HG03520 (cell line): ENCODE data around the gene ARSG.
"Not testable (repeated sequence)": the region's sequence is repeated elsewhere in the genome, so short reads cannot be mapped to it uniquely, and the experiment has no call there.

ENCODE experiments used
- ATAC-seq: cut with Tn5 transposase; IDR thresholded peaks from one replicate; pipeline ENCODE4 v1.9.1; 2021; ENCODE audit warnings: mild to moderate bottlenecking, moderate library complexity; ENCODE audit not compliant: unreplicated experiment

The ARSG gene

GRCh38 chr17:68276339-68276738 lies 15.0 kb upstream of the ARSG start:
- ATAC-seq: not testable (repeated sequence)

DNA sequence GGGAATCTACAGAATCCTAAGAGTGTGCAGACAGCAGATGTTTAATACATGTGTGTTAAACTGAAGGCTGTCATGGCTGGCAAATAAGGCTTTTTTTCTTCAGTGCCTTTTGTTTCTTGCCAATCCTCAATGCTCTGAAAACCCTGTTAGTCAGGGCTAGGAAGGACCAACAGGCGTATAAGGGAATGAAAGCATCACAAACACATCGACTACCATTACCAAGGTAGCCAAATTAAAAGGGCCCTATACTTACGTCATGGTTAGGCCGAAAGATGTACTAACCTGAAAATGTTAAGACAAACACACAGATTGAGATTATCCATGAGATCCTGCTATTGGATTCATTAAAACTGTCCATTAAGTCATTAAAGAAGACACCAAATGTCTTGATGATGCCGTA lies 13.5 kb upstream of the ARSG start:
- no peak for ATAC-seq

DNA sequence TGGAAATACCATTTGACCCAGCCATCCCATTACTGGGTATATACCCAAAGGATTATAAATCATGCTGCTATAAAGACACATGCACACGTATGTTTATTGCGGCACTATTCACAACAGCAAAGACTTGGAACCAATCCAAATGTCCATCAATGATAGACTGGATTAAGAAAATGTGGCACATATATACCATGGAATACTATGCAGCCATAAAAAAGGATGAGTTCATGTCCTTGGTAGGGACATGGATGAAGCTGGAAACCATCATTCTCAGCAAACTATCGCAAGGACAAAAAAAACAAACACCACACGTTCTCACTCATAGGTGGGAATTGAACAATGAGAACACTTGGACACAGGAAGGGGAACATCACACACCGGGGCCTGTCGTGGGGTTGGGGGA lies 9.3 kb upstream of the ARSG start:
- ATAC-seq: not testable (repeated sequence)

- no peak for ATAC-seq
These were observed 2.9 kb upstream of the ARSG start for GRCh38 chr17:68288375-68288774.

DNA sequence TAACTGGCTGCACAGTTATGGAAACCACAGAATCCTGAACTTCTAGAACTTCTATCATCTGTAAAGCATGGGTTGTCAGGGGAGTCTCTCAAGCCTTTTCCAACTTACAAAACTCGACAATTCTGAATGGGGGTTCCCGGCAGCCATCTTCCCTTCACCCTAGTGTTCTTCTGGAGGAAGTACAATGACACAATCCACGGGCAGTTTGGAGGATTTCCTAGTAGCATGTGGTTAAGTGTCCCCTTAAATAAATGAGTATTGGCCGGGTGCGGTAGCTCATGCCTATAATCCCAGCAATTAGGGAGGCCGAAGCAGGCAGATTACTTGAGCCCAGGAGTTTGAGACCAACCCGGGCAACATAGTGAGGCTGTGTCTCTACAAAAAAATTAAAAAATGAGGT lies 2.5 kb upstream of the ARSG start:
- ATAC-seq: no peak

DNA sequence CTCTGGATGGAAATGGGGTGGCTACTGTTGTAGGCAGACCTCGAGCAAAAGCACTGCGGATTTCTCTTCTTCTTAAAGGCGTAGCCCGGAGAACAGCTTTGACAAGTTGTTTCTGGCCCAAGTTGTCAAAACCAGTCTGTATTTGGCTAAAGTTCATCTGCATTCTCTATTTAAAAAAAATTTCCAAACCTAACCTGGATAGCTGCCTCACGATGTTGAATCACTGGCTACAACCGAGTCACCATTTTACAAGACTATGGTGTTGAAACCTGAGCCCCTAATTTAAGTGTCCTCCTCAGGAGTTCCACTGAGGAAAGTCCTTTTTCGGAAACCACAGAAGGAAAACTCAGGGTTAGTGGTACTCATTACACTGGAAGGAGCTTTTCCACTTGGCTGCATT lies 1.8 kb upstream of the ARSG start:
- no peak for ATAC-seq

DNA sequence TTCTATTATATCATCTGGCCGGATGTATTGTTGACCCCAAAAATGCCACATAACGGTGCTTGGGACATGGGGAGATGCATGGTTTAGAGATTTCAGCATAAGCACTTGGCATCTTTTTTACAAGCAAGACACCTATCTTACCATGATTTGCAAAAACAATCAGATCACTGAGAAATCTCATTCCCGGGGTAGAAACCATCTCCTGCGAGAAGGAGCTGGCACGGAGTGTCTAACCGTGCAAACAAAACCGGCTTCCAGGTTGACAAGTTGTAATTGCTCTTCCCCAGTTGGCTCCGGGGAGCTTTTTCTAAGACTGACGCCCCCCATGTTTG lies 1.4 kb upstream of the ARSG start:
- ATAC-seq: no peak

GRCh38 chr17:68290268-68290954 lies 884 bp upstream of the ARSG start:
- ATAC-seq: no peak

GRCh38 chr17:68291836-68292688 lies 767 bp downstream of the ARSG start:
- peak; percentile 57 for ATAC-seq

GRCh38 chr17:68292689-68293040 lies 1.4 kb downstream of the ARSG start:
- ATAC-seq: no peak

DNA sequence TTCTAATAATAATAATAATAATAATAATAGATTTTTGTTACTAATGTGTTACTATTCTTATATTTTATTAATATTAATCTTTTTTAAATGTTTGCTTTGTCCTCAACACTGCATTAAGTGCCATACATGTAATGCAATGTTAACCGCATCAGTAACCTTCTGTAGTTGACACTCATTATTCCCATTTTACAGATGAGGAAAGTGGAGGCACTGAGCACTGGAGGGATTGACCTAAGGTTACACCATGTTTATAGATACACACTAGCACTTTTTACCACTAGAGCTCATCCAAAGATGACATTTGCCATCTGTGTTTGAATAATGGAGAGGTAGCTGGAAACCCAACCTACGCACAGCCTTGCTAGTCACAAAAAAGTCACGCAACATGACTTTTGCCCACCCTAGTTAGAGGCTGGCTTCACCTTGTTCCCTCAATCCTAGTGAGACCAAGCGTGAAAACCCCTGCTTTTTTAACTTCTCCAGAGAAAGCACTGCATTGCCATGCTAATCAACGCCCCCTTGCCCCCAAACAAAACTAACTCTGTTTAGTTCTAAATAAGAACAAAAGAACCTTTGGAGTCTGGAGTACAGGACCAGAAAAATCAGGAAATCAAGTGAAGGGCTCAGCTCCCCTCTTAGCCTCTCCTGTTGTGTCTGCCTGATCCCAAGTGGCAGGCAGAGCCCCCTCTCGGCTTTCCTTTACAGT lies 2.3 kb downstream of the ARSG start:
- ATAC-seq: no peak

DNA sequence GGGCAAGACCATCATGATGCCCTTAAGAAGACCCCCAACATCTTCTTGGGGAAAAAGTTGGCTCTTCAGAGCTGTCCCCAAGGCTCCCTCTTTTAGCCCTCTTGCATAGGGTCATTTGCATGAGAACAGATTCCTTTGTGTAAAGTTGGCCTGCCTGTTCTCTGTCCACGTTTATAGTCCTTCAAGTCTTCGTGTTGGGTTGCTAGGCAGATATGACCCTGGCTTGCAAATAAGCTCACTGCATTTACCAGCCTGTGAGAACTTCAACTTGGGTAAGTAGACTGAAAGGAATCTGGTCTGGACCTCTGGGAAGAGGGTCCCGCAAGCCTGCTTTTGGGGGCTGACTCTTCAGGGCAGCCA lies 2.9 kb downstream of the ARSG start:
- no peak for ATAC-seq

- no peak for ATAC-seq
These were observed 3.3 kb downstream of the ARSG start for GRCh38 chr17:68294617-68295016.

DNA sequence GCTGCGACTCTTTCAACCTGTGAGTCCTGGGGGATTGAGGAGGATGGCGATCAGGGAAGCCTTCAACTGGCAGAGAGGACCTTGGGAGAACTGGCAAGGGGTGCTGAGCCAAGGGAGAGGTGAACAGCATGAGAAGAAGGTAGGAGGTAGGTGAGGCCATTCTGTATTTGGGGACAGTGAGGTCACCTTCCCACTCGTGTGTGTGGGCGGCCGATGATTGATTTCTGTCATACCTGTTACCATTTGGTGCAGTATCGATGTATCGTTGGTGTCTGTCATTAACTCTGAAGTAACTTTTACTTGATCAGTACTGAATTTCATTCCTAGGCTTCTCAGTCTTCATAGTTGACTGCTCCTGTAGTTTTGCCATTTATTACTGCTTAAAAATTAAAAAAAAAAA lies 3.8 kb downstream of the ARSG start:
- no peak for ATAC-seq

- no peak for ATAC-seq
These were observed 5.2 kb downstream of the ARSG start for GRCh38 chr17:68296217-68297191.

GRCh38 chr17:68297195-68297594 lies 5.9 kb downstream of the ARSG start:
- no peak for ATAC-seq

- no peak for ATAC-seq
These were observed 7.3 kb downstream of the ARSG start for GRCh38 chr17:68298601-68299000.

DNA sequence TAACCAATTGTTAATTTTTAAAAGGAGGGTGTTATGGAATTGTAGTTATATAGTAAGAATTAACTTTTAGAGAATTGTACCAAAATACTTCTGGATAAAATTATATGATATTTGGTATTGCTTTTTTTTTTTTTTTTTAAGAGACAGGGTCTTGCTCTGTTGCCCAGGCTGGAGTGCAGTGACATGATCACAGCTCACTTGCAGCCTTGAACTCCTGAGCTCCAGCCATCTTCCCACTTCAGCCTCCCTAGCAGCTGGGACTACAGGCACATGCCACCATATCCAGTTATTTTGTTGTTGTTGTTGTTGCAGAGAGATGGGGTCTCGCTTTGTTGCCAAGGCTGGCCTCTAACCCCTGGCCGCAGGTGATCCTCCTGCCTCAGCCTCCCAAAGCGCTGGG lies 8.5 kb downstream of the ARSG start:
- ATAC-seq: no peak

DNA sequence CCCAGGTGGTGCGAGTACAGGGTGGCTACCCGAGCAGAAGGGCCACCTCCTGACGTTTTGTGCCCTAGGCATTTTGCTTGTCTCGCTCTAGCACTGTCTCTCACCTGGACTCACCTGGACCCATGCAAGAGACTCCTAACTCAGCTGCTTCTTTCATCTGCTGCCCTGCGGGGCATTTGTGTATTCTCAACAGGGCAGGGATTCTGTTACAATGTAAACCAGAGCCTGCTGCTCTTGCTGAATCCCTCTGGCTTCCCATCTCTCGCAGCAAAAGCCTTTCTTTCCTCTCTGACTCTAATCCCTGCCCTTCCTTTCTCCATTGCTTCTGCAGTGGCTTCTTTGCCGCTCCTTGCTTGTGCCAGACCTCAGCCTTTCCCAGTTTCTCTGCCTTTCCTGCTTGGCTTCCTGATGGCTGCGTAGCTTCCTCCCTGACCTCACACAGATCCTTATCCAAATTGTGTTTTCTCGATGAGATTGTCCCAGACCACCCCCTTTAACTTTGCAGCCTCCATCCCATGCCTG lies 10.2 kb downstream of the ARSG start:
- ATAC-seq: no peak

GRCh38 chr17:68302066-68302564 lies 10.8 kb downstream of the ARSG start:
- no peak for ATAC-seq

DNA sequence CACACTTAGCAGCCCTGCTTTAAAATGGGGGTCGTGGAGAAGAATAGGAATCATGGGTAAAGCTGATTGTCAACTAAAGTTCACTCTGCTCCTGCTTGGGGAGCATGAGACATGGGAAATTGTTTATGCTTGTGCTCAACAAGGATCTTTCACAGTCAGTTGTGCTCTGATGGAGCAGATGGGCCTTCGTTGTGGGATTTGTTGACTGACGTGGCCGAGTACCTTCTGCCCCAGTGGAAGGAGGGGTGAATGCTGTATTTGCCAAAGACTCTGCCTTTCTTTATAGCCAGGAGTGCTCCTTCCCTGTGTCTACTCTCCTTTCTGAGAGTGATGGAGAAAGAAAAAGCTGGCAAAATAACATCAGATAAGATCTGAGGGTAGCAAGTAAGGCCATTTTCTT lies 11.4 kb downstream of the ARSG start:
- ATAC-seq: no peak
